ENCODE measurements around the gene PLCB4.

Gene PLCB4

GRCh38 chr20:9415426-9415825 lies 346.5 kb downstream of the PLCB4 start:
- in situ Hi-C loops (cut with MboI; ENCODE audit: low sequenced_read_pairs): loop anchor here (25.0 kb wide), 1 partner anchor 197 kb away; no protein-coding TSS in a partner anchor

- in situ Hi-C loops (cut with MboI; ENCODE audit: low sequenced_read_pairs): loop anchor here (25.0 kb wide), 1 partner anchor 196 kb away; no protein-coding TSS in a partner anchor
Measured at GRCh38 chr20:9416421-9416820, 347.5 kb downstream of the PLCB4 start.

GRCh38 chr20:9417665-9418064 lies 348.8 kb downstream of the PLCB4 start:
- in situ Hi-C loops (cut with MboI; ENCODE audit: low sequenced_read_pairs): loop anchor here (25.0 kb wide), 1 partner anchor 195 kb away; no protein-coding TSS in a partner anchor

GRCh38 chr20:9422321-9423057 lies 353.6 kb downstream of the PLCB4 start:
- in situ Hi-C loops (cut with MboI; ENCODE audit: low sequenced_read_pairs): loop anchor here (25.0 kb wide), 1 partner anchor 190 kb away; no protein-coding TSS in a partner anchor

- in situ Hi-C loops (cut with MboI; ENCODE audit: low sequenced_read_pairs): loop anchor here (25.0 kb wide), 1 partner anchor 188 kb away; no protein-coding TSS in a partner anchor
Measured at GRCh38 chr20:9424551-9424950, 355.7 kb downstream of the PLCB4 start.

- in situ Hi-C loops (cut with MboI; ENCODE audit: low sequenced_read_pairs): no loop called here
Measured at GRCh38 chr20:9427430-9428291, 358.8 kb downstream of the PLCB4 start.

- in situ Hi-C loops (cut with MboI; ENCODE audit: low sequenced_read_pairs): no loop called here
Measured at GRCh38 chr20:9428292-9428607, 359.4 kb downstream of the PLCB4 start.

GRCh38 chr20:9439806-9440205 lies 370.9 kb downstream of the PLCB4 start:
- in situ Hi-C loops (cut with MboI; ENCODE audit: low sequenced_read_pairs): no loop called here

GRCh38 chr20:9440892-9441291 lies 372.0 kb downstream of the PLCB4 start:
- in situ Hi-C loops (cut with MboI; ENCODE audit: low sequenced_read_pairs): no loop called here

GRCh38 chr20:9441948-9442347 lies 373.1 kb downstream of the PLCB4 start:
- in situ Hi-C loops (cut with MboI; ENCODE audit: low sequenced_read_pairs): no loop called here

GRCh38 chr20:9442858-9443257 lies 374.0 kb downstream of the PLCB4 start:
- in situ Hi-C loops (cut with MboI; ENCODE audit: low sequenced_read_pairs): no loop called here

- in situ Hi-C loops (cut with MboI; ENCODE audit: low sequenced_read_pairs): no loop called here
Measured at GRCh38 chr20:9444921-9445320, 376.0 kb downstream of the PLCB4 start.

GRCh38 chr20:9447182-9447581 lies 378.3 kb downstream of the PLCB4 start:
- in situ Hi-C loops (cut with MboI; ENCODE audit: low sequenced_read_pairs): no loop called here

GRCh38 chr20:9453201-9453600 lies 384.3 kb downstream of the PLCB4 start:
- in situ Hi-C loops (cut with MboI; ENCODE audit: low sequenced_read_pairs): no loop called here

GRCh38 chr20:9454791-9455190 lies 385.9 kb downstream of the PLCB4 start:
- in situ Hi-C loops (cut with MboI; ENCODE audit: low sequenced_read_pairs): no loop called here

- in situ Hi-C loops (cut with MboI; ENCODE audit: low sequenced_read_pairs): no loop called here
Measured at GRCh38 chr20:9457136-9457535, 388.2 kb downstream of the PLCB4 start.

- in situ Hi-C loops (cut with MboI; ENCODE audit: low sequenced_read_pairs): no loop called here
Measured at GRCh38 chr20:9458138-9458796, 389.4 kb downstream of the PLCB4 start.

- in situ Hi-C loops (cut with MboI; ENCODE audit: low sequenced_read_pairs): no loop called here
Measured at GRCh38 chr20:9460518-9460917, 391.6 kb downstream of the PLCB4 start.

GRCh38 chr20:9467995-9468394 lies 399.1 kb downstream of the PLCB4 start:
- in situ Hi-C loops (cut with MboI; ENCODE audit: low sequenced_read_pairs): no loop called here

GRCh38 chr20:9474835-9475415 lies 406.0 kb downstream of the PLCB4 start:
- in situ Hi-C loops (cut with MboI; ENCODE audit: low sequenced_read_pairs): no loop called here

- in situ Hi-C loops (cut with MboI; ENCODE audit: low sequenced_read_pairs): no loop called here
Measured at GRCh38 chr20:9475456-9475855, 406.6 kb downstream of the PLCB4 start.
